ENCODE measurements around the gene CPB2.

- TF ChIP-seq POLR2A (IDR thresholded peaks at IDR 0.05): no peak
- TF ChIP-seq CTCF (IDR thresholded peaks at IDR 0.05): no peak
- no peak for TF ChIP-seq POLR2AphosphoS5 (IDR thresholded peaks at IDR 0.05; ENCODE audit: insufficient read depth in 1 of 2, low read depth in 1 of 2)
These were observed 69.8 kb downstream of the CPB2 start for GRCh38 chr13:46035066-46035465.

All from vagina (tissue), 2 donors.